Fibroblast of villous mesenchyme (primary cell): ENCODE results near the gene MMP20. TPM values are rescaled to one million over a fixed set of nuclear protein-coding genes. Genes with fewer than 3 reads are reported as not detected.
A peak's percentile ranks its signal among the peaks of the same experiment; 100 is the strongest.
"Not testable (repeated sequence)": the region's sequence is repeated elsewhere in the genome, so short reads cannot be mapped to it uniquely, and the experiment has no call there.

Source experiments
- DNase-seq: peaks from one replicate; pipeline ENCODE4 v3.0.0-alpha.2; 2010; ENCODE audit warnings: low read depth
- H3K4me3 ChIP-seq: 2 replicates; pipeline ENCODE4 v1.5.1; 2011; ENCODE audit warnings: low read depth, mild to moderate bottlenecking, low read length
- CTCF ChIP-seq: IDR thresholded peaks from 2 replicates; pipeline ENCODE4 v1.5.1; 2012; ENCODE audit warnings: low read depth, mild to moderate bottlenecking, low read length; ENCODE audit not compliant: insufficient read depth
- total RNA-seq: library from RNA; depleted of rRNA; stranded (reverse); fragments of >200 nt; gene quantifications from 2 replicates; pipeline ENCODE4 v1.2.3, GENCODE V29; 2012

MMP20 gene
- total RNA-seq, 1 donor: not detected

DNA sequence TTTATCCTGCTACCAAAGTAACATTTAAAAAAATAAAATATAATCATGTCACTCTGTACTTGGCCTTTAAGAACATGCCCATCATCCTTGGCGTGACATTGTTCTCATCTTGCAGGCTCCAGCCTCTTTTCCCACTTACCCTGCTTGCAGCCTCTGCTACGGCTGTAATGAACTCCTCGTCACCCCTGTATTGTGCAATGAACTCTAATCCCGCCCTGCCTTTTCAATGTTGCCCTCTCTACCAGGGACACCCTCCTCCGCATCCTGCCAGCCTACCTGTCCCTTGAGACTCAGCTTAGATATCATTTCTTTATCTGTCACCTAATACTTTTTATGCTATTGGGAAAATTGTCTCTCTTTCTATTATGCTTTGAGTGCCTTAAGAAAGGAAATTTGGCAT, 12.6 kb upstream of the MMP20 start:
- DNase-seq: no peak
- TF ChIP-seq CTCF: no peak
- no peak overlapping the region for H3K4me3 ChIP-seq

GRCh38 chr11:102633385-102634026, 8.4 kb upstream of the MMP20 start:
- DNase-seq: no peak
- H3K4me3 ChIP-seq: no peak overlapping the region
- TF ChIP-seq CTCF: no peak

DNA sequence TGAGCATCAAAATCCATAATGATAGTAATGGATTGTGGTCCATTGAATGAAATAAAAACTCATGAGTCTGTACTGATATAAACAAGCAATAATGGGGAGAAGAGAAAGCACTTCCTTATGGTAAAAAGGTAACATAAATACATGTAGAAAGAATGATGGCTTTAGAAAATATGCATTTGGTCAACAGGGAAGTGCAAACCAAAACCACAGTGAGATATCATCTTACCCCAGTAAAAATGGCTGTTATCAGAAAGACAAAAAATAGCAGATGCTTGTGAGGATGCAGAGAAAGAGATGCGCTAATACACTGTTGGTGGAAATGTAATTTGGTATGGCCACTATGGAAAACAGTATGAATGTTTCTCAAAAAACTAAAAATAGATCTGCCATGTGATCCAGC, 6.9 kb upstream of the MMP20 start:
- H3K4me3 ChIP-seq: no peak overlapping the region
- TF ChIP-seq CTCF: no peak
- no peak for DNase-seq

DNA sequence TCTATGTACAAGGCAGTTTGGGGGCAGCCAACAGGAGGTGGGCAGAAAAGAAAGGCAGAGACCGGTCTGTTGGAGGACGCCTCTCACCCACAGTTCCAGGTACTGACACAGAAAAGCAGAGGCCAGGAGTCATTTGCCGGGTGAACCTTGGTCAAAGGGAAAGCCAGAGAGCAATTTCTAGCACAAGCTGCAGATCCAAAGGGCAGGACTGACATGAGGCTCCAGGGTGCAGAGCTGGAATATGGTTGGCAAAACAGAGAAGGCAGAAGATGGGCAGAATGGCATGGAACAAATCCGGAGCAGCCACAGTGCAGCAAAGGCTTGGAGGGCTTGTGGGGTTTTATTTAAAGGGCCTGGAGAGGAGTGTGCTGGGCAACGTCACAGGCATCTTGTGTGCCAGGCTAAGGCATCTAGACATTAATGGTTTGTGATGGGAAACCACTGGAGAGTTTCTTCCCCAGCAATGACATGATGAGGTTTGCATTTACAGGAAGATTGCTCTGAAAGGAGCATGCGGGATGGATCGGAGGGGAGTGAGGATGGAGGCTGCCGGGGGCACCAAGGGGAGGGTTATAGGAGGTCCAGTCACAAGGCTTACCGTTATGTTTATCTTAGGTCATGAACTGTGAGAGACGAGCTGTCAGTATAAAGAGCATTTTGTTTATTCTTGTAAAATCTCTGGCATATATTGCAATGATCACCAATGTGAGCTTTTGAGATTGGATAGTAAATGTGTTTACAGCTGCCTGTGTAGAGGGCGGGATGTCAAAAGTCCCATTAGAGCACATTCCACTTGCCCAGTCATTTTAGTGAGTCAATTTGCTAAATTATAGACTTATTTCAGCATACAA, 5.7 kb upstream of the MMP20 start:
- no peak overlapping the region for H3K4me3 ChIP-seq
- TF ChIP-seq CTCF: no peak
- no peak for DNase-seq

DNA sequence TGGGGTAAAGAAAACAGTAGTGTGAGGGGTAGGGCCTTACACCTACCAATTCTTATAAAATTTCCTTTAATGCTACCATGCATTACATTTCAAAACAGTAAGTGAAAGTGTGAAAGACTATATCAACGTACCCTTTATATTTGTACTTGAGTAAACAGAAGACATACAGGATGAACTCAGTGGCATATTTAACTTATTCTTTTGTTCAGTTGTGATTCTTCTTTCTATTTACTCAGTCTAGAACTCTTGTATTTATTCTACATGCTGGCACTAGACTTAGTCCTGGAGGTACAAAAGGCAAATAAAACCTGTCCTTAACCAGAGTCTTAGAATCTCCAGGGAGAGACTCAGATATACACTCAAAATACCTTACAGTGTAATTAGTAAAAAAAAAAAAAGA, 4.8 kb upstream of the MMP20 start:
- not testable (repeated sequence) for H3K4me3 ChIP-seq

GRCh38 chr11:102626676-102627075, 1.5 kb upstream of the MMP20 start:
- DNase-seq: peak; percentile 40

More for the DNA sequence above, 4.8 kb upstream of the MMP20 start:
- DNase-seq: not testable (repeated sequence)

More at GRCh38 chr11:102626676-102627075, 1.5 kb upstream of the MMP20 start:
- TF ChIP-seq CTCF: no peak
- H3K4me3 ChIP-seq: no peak overlapping the region
